Stomach (tissue), 4 donors: ENCODE data around the gene NCEH1.

Experiments
- POLR2A ChIP-seq, 4 donors: fragments of 450-650 bp; IDR thresholded peaks; one replicate each; pipeline ENCODE4 v1.6.1; 2016; ENCODE audit warnings: antibody characterized with exemption in 4 of 4, control low read depth in 2 of 4, mild to moderate bottlenecking in 1 of 4, moderate library complexity in 1 of 4
- POLR2AphosphoS5 ChIP-seq, 3 donors: sonication (generic); formaldehyde crosslinking; IDR thresholded peaks; one replicate each; pipeline ENCODE4 v1.6.1; 2016; ENCODE audit warnings: antibody characterized with exemption in 3 of 3
- TF ChIP-seq, protein P1 (sequence below), 7 experiments: fragments of 450-650 bp in 4 of 7; fragments of 200-600 bp in 3 of 7; sonication (generic) in 3 of 7; IDR thresholded peaks; one replicate each; pipeline ENCODE4 v1.5.1; 2016 to 2019; ENCODE audit warnings: antibody characterized with exemption in 7 of 7, control low read depth in 2 of 7, mild to moderate bottlenecking in 1 of 7

- TF ChIP-seq, protein P1, sequence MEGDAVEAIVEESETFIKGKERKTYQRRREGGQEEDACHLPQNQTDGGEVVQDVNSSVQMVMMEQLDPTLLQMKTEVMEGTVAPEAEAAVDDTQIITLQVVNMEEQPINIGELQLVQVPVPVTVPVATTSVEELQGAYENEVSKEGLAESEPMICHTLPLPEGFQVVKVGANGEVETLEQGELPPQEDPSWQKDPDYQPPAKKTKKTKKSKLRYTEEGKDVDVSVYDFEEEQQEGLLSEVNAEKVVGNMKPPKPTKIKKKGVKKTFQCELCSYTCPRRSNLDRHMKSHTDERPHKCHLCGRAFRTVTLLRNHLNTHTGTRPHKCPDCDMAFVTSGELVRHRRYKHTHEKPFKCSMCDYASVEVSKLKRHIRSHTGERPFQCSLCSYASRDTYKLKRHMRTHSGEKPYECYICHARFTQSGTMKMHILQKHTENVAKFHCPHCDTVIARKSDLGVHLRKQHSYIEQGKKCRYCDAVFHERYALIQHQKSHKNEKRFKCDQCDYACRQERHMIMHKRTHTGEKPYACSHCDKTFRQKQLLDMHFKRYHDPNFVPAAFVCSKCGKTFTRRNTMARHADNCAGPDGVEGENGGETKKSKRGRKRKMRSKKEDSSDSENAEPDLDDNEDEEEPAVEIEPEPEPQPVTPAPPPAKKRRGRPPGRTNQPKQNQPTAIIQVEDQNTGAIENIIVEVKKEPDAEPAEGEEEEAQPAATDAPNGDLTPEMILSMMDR (IDR thresholded peaks at IDR 0.05): no peak
- no peak for TF ChIP-seq POLR2AphosphoS5 (IDR thresholded peaks at IDR 0.05)
- no peak for TF ChIP-seq POLR2A (IDR thresholded peaks at IDR 0.05)
Measured at GRCh38 chr3:172614340-172615274, 96.3 kb downstream of the NCEH1 start.
